T-cell (primary cell): ENCODE measurements around the gene GPR21. TPM values are rescaled to one million over a fixed set of nuclear protein-coding genes. Genes with fewer than 3 reads are reported as not detected.

ENCODE experiments used
- ATAC-seq, 4 experiments: fragments of 200-7000 bp in 3 of 4; fragments of 150-1000 bp in 1 of 4; cut with Tn5 transposase; replicated peaks in 1 of 4; 1 replicate in 3 of 4; 2 replicates in 1 of 4; pipeline ENCODE4 v1.10.0; 2021; ENCODE audit warnings: moderate library complexity in 3 of 4, mild to moderate bottlenecking in 2 of 4, moderate number of reproducible peaks in 1 of 4
- CTCF ChIA-PET, 2 donors: fragments of 300-600 bp; sonication (Branson Sonifier 250); formaldehyde crosslinking; loops; one replicate each; lab custom pipeline; 2022; ENCODE audit warnings: antibody characterized with exemption in 2 of 2; lab: Charles Lee
- POLR2A ChIA-PET, 2 donors: fragments of 300-600 bp; sonication (Branson Sonifier 250); formaldehyde crosslinking; loops; one replicate each; lab custom pipeline; 2022; ENCODE audit warnings: antibody characterized with exemption in 2 of 2; lab: Charles Lee
- DNase-seq, 35 experiments: peaks; one replicate each; pipeline versions ENCODE4 v3.0.0 to v3.0.0-alpha.2; 2013 to 2023
- H3K27ac ChIP-seq: one replicate; pipeline ENCODE4 v1.5.1; 2013; ENCODE audit warnings: low read length
- H3K27me3 ChIP-seq, 2 experiments: replicated peaks in 1 of 2; 1 replicate in 1 of 2; 2 replicates in 1 of 2; pipeline versions ENCODE4 v1.6.1 to v1.7.0; 2013; ENCODE audit warnings: low read length in 1 of 2, mixed read lengths in 1 of 2; ENCODE audit not compliant: control insufficient read depth in 2 of 2, insufficient read depth in 2 of 2; ENCODE audit errors: extremely low read depth in 1 of 2
- H3K36me3 ChIP-seq, 2 donors: 1 replicate in 1 of 2; 2 replicates in 1 of 2; pipeline versions ENCODE4 v1.6.1 to v1.7.0; 2013; ENCODE audit warnings: low read length in 1 of 2; ENCODE audit not compliant: control insufficient read depth in 2 of 2, insufficient read depth in 1 of 2; ENCODE audit errors: extremely low read depth in 1 of 2
- H3K4me1 ChIP-seq, 2 experiments: 1 replicate in 1 of 2; 2 replicates in 1 of 2; pipeline versions ENCODE4 v1.6.1 to v1.7.0; 2013; ENCODE audit warnings: low read length in 2 of 2, mixed read lengths in 1 of 2; ENCODE audit not compliant: insufficient read depth in 2 of 2, control insufficient read depth in 1 of 2; ENCODE audit errors: extremely low read depth in 1 of 2
- H3K4me3 ChIP-seq, 2 donors: 1 replicate in 1 of 2; 2 replicates in 1 of 2; pipeline versions ENCODE4 v1.5.1 to v1.7.0; 2013; ENCODE audit warnings: mild to moderate bottlenecking in 2 of 2, low read length in 1 of 2, moderate library complexity in 1 of 2; ENCODE audit not compliant: control insufficient read depth in 1 of 2; ENCODE audit errors: extremely low read depth in 1 of 2
- H3K9me3 ChIP-seq: 2 replicates; pipeline ENCODE4 v1.7.0; 2013
- H3K27ac Mint-ChIP-seq, 2 donors: one replicate each; pipeline ENCODE4 v1.8.0; 2020 to 2021; ENCODE audit warnings: mild to moderate bottlenecking in 2 of 2, mixed read lengths in 2 of 2
- H3K27me3 Mint-ChIP-seq, 2 donors: one replicate each; pipeline ENCODE4 v1.8.0; 2021 to 2022; ENCODE audit warnings: mixed read lengths in 2 of 2
- H3K36me3 Mint-ChIP-seq: one replicate; pipeline ENCODE4 v1.8.0; 2021; ENCODE audit warnings: mixed read lengths
- H3K4me1 Mint-ChIP-seq, 3 donors: one replicate each; pipeline ENCODE4 v1.8.0; 2020 to 2022; ENCODE audit warnings: mixed read lengths in 3 of 3, mild to moderate bottlenecking in 1 of 3
- H3K4me3 Mint-ChIP-seq, 3 donors: one replicate each; pipeline ENCODE4 v1.8.0; 2020 to 2022; ENCODE audit warnings: mild to moderate bottlenecking in 3 of 3, mixed read lengths in 3 of 3, moderate library complexity in 3 of 3
- H3K9me3 Mint-ChIP-seq, 3 donors: one replicate each; pipeline ENCODE4 v1.8.0; 2020 to 2022; ENCODE audit warnings: mixed read lengths in 3 of 3
- WGBS: methylation state at CpG from one replicate; pipeline ENCODE4 v1.1.5; 2013; ENCODE audit warnings: missing lambda C conversion rate; ENCODE audit not compliant: insufficient coverage; 5-methylcytosine and 5-hydroxymethylcytosine counted together
- total RNA-seq, 35 experiments: library from RNA in 6 of 35; stranded (reverse) in 6 of 35; fragments of 120-200 nt in 1 of 35; gene quantifications; one replicate each; pipeline versions ENCODE4 v1.2.1 to v1.2.4 and lab custom pipeline; 2013 to 2026

Gene GPR21
- total RNA-seq, 5 donors from 2014 or later (not counting 1 experiment from before 2014, with no cell fraction given) = 0.23 to 2.4 (median 1.0) TPM

DNA sequence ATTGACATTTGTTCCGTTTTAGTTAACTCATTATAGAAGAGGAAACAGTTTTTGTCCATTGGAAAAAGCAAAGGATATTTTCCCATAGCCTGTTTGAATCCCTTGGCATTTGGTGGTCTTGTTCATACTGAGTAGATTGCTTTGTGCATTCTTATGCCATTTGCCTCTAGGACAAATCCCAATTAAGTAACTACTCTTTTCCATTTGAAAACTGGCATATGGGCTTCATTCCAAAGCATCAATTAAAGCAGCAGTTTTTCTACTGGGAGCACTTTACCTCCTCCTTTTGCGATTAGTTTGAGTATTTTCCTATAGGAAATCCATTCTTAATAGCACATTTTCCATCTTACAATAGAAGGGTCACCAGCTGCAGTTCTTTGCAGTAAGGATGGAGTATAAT lies 31.2 kb downstream of the GPR21 start:
- H3K27ac Mint-ChIP-seq = no peak overlapping the region
- H3K9me3 ChIP-seq = no peaks in the 10 kb centered on the region
- CTCF ChIA-PET = no interaction called here
- no peak for ATAC-seq
- WGBS = 100% methylated on average over 1 of the region's 2 CpGs
- no peak overlapping the region for H3K4me3 ChIP-seq
- no peak overlapping the region for H3K4me3 Mint-ChIP-seq
- H3K4me1 Mint-ChIP-seq = no peaks in the 10 kb centered on the region
- H3K27ac ChIP-seq = no peak overlapping the region
- no peaks in the 10 kb centered on the region for H3K9me3 Mint-ChIP-seq
- POLR2A ChIA-PET = no interaction called here
- peaks cover 42% of the 10 kb centered on the region for H3K36me3 Mint-ChIP-seq
- H3K36me3 ChIP-seq = peaks cover 0 to 30% of the 10 kb centered on the region in 2 donors
- H3K4me1 ChIP-seq = no peaks in the 10 kb centered on the region
- no peaks in the 10 kb centered on the region for H3K27me3 ChIP-seq
- H3K27me3 Mint-ChIP-seq = no peaks in the 10 kb centered on the region
- DNase-seq = no peak

DNA sequence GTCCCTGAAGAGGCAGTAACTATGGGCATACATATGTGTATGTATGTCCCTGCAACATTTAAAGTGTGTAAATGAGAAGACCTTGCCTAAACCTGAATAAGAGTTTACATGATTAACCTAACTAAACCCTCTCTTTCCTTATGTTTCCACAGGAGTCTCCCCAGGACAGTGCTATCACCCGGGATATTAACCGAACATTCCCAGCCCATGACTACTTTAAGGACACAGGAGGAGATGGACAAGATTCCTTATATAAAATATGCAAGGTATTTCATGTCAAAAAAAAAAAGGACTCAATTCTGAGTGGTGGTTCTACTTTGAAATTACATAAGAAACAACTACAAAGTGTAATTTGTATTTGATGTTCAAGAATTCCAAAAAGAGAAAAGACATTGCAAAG lies 31.7 kb downstream of the GPR21 start:
- H3K36me3 Mint-ChIP-seq = peaks cover 47% of the 10 kb centered on the region
- WGBS = no CpG with 5 or more reads among the region's 2 CpGs
- no peak for ATAC-seq

DNA sequence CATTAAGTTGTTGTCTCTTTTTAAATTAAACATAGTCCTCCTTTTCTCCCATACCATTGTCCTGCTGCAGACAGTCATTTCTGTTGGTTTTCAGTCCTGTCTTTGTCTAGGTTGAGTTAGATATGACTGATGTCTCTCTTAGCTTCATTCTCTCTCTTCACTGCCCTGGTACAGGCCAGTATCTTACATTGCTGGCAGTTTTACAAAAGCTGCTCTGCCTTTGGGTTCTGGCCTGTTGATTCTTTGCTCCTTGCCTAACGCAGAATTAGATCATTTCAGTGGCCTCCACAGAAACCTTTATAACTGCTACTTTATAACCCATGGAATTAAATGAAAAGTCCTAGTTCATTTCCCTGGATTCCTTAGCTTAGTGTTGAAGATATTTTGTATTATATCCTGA lies 33.7 kb downstream of the GPR21 start:
- CTCF ChIA-PET = interaction anchor here in 1 of 2 donors (0.6 to 1.5 kb wide), 3 partner anchors 14 to 283 kb away, joined by 3 to 4 read pairs (median 3); no protein-coding TSS in a partner anchor
- no peak overlapping the region for H3K27ac ChIP-seq
- Mint-ChIP-seq H3K4me1 (peaks cover 0 to 6% (median 0%) of the 10 kb centered on the region in 3 donors), H3K27me3 (no peaks in the 10 kb centered on the region), H3K36me3 (peaks cover 57% of the 10 kb centered on the region), H3K27ac (no peak overlapping the region), H3K9me3 (no peaks in the 10 kb centered on the region), H3K4me3 (no peak overlapping the region)
- no peaks in the 10 kb centered on the region for H3K27me3 ChIP-seq
- H3K9me3 ChIP-seq = no peaks in the 10 kb centered on the region
- POLR2A ChIA-PET = interaction anchor here in 1 of 2 donors (0.5 kb wide), 1 partner anchor 161 kb away, joined by 3 read pairs; no protein-coding TSS in a partner anchor
- no CpG with 5 or more reads among the region's 1 CpG for WGBS
- H3K36me3 ChIP-seq = peaks cover 0 to 41% of the 10 kb centered on the region in 2 donors
- no peak overlapping the region for H3K4me3 ChIP-seq
- ATAC-seq = no peak
- no peak for DNase-seq
- H3K4me1 ChIP-seq = no peaks in the 10 kb centered on the region

More for the DNA sequence above, 31.7 kb downstream of the GPR21 start:
- Mint-ChIP-seq H3K4me3 (no peak overlapping the region), H3K4me1 (no peaks in the 10 kb centered on the region), H3K9me3 (no peaks in the 10 kb centered on the region), H3K27me3 (no peaks in the 10 kb centered on the region), H3K27ac (no peak overlapping the region)
- Histone ChIP-seq H3K4me3 (no peak overlapping the region), H3K9me3 (no peaks in the 10 kb centered on the region), H3K27ac (no peak overlapping the region), H3K4me1 (no peaks in the 10 kb centered on the region), H3K36me3 (peaks cover 0 to 35% of the 10 kb centered on the region in 2 donors), H3K27me3 (no peaks in the 10 kb centered on the region)
- POLR2A ChIA-PET = interaction anchor here in 1 of 2 donors (0.5 kb wide), 1 partner anchor 299 kb away, joined by 3 read pairs; no protein-coding TSS in a partner anchor
- DNase-seq = no peak
- CTCF ChIA-PET = no interaction called here

DNA sequence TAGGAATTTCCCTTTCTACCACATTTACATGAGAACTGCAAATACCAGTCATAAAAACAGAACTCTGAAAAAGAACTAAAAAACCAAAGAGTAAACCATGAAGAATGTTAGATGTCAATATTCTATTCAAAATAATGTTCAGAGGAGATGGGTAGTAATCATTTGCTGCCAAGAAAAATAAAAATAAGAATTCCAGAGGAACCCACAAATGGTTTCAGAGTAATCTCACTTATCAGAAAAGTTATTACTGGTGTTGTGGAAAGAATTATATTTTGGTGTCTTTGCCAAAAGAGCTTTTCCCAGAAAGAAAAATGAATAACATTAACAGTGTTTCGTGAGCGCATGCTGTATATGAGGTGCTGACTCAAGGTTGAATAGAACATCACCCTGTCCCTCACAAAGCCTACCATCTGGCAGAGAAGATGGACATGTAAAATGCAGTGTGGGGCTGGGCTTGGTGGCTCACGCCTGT lies 35.6 kb downstream of the GPR21 start:
- Histone ChIP-seq H3K27me3 (no peaks in the 10 kb centered on the region), H3K4me3 (no peak overlapping the region), H3K4me1 (no peaks in the 10 kb centered on the region), H3K36me3 (peaks cover 7 to 48% of the 10 kb centered on the region in 2 donors), H3K9me3 (no peaks in the 10 kb centered on the region), H3K27ac (no peak overlapping the region)
- Mint-ChIP-seq H3K36me3 (peaks cover 63% of the 10 kb centered on the region), H3K4me1 (peaks cover 0 to 6% (median 0%) of the 10 kb centered on the region in 3 donors), H3K4me3 (no peak overlapping the region), H3K9me3 (no peaks in the 10 kb centered on the region), H3K27ac (no peak overlapping the region), H3K27me3 (no peaks in the 10 kb centered on the region)
- no peak for DNase-seq
- 100% methylated on average over 1 of the region's 3 CpGs for WGBS
- POLR2A ChIA-PET = no interaction called here
- CTCF ChIA-PET = interaction anchor here (0.5 to 0.6 kb wide), 2 partner anchors 18 to 247 kb away, joined by 3 to 6 read pairs; no protein-coding TSS in a partner anchor
- no peak for ATAC-seq

DNA sequence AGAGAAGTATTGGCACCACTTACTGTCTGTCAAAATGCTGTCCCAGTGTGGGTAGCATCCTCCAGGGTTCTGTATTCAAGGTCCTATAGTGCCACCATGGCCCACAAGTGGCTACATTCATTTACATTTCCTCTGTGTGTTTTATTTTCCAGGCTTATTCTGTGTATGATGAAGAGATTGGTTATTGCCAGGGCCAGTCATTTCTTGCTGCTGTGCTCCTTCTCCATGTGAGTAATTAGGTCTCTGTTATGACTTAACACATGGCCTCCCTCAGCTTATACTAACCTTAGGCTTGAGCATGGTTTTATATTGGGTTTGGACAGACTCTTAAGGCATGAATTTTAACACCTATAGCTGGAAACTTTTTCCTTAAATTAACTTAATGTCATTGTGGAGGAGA lies 36.7 kb downstream of the GPR21 start:
- H3K4me3 Mint-ChIP-seq = no peak overlapping the region
- POLR2A ChIA-PET = no interaction called here
- no peaks in the 10 kb centered on the region for H3K9me3 Mint-ChIP-seq
- CTCF ChIA-PET = interaction anchor here in 1 of 2 donors (0.5 kb wide), 1 partner anchor 894 kb away, joined by 6 read pairs; no protein-coding TSS in a partner anchor
- Histone ChIP-seq H3K36me3 (peaks cover 9 to 45% of the 10 kb centered on the region in 2 donors), H3K27ac (no peak overlapping the region), H3K4me3 (no peak overlapping the region), H3K27me3 (no peaks in the 10 kb centered on the region), H3K4me1 (no peaks in the 10 kb centered on the region), H3K9me3 (no peaks in the 10 kb centered on the region)
- no peak overlapping the region for H3K27ac Mint-ChIP-seq
- no peaks in the 10 kb centered on the region for H3K27me3 Mint-ChIP-seq
- DNase-seq = no peak
- peaks cover 0 to 6% (median 0%) of the 10 kb centered on the region in 3 donors for H3K4me1 Mint-ChIP-seq
- ATAC-seq = no peak
- peaks cover 61% of the 10 kb centered on the region for H3K36me3 Mint-ChIP-seq

DNA sequence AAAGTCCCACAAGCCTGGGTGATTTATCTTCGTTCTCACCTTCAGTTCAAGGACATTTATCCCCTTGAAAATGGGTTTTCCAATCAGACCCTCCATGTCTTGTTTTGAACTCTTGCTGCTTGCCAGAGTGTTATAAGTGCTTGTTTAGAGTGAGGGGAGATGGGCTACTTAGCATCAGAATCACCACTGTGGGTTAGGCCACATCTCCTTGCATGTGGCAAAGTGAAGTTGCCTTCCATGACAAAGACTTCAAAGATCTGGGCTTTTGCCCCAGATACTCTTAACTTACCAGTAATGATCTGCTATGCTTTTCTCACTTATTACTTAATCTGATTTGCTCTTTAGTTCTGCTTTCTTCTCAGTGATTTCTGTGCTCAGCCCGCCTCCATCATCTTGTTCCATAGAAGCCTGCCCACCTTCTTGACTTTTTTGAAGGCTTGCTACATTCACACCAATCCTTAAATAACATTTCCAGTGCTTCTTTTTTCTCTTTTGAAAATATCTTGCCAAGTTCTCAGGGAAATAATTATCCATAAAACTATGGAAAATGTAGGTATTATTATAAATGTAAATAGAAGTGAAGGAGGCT lies 39.0 kb downstream of the GPR21 start:
- no peak overlapping the region for H3K4me3 ChIP-seq
- DNase-seq = no peak
- Mint-ChIP-seq H3K9me3 (no peaks in the 10 kb centered on the region), H3K27ac (no peak overlapping the region), H3K4me3 (no peak overlapping the region), H3K4me1 (peaks cover 0 to 6% (median 0%) of the 10 kb centered on the region in 3 donors), H3K36me3 (peaks cover 42% of the 10 kb centered on the region), H3K27me3 (no peaks in the 10 kb centered on the region)
- no peak for ATAC-seq
- POLR2A ChIA-PET = no interaction called here
- H3K36me3 ChIP-seq = peaks cover 12 to 39% of the 10 kb centered on the region in 2 donors
- H3K4me1 ChIP-seq = no peaks in the 10 kb centered on the region
- CTCF ChIA-PET = no interaction called here
- no peaks in the 10 kb centered on the region for H3K27me3 ChIP-seq
- no peak overlapping the region for H3K27ac ChIP-seq
- H3K9me3 ChIP-seq = no peaks in the 10 kb centered on the region
- WGBS = 100% methylated on average over 1 of the region's 2 CpGs
